ENCODE measurements around the gene RNASEH2B. TPM values are rescaled to one million over a fixed set of nuclear protein-coding genes. Genes with fewer than 3 reads are reported as not detected.

The RNASEH2B gene
- total and polyA plus RNA-seq, 9 of the 15 experiments (the other 6 are each of a cell fraction or from before 2014, with no cell fraction given): 26.3 to 109 (median 62.5) TPM

GRCh38 chr13:50909605-50910484, at the start of gene RNASEH2B (continued):
- TF ChIP-seq FOXK2 (conservative IDR thresholded peaks at IDR 0.05 in 1 of 2, IDR thresholded peaks at IDR 0.05 in 1 of 2; ENCODE audit: low read depth in 2 of 2) (peak in 1 of 2 experiments; percentile 67; a peak in 2 of 4 replicates), MAX (CRISPR knock-in tag; IDR thresholded peaks at IDR 0.05) (peak; percentile 68), POLR2H (tag; IDR thresholded peaks at IDR 0.05; ENCODE audit: low read depth) (peak; percentile 77), ARID2 (IDR thresholded peaks at IDR 0.05) (no peak), MNT (conservative IDR thresholded peaks at IDR 0.05) (peak in 1 of 2 experiments; percentile 93), NEUROD1 (IDR thresholded peaks at IDR 0.05; ENCODE audit: borderline replicate concordance, low read depth, low read length, partially characterized antibody) (peak; percentile 4), ETV5 (CRISPR knock-in tag; IDR thresholded peaks at IDR 0.05; ENCODE audit: low read depth) (0 out of 2 replicates have a peak, but pooled peaks have one; percentile 16), C11orf30 (IDR thresholded peaks at IDR 0.05; ENCODE audit: low read depth) (peak; percentile 42; the same call in 1 of the 2 replicates), BCOR (IDR thresholded peaks at IDR 0.05) (no peak), TOE1 (IDR thresholded peaks at IDR 0.05; ENCODE audit: borderline replicate concordance) (0 out of 2 replicates have a peak, but pooled peaks have one; percentile 12), TOE1 (CRISPR knock-in tag; IDR thresholded peaks at IDR 0.05; ENCODE audit: borderline replicate concordance, low read depth) (no peak), ZBTB12 (CRISPR knock-in tag; IDR thresholded peaks at IDR 0.05) (peak; percentile 67; the same call in 1 of the 2 replicates), ZNF830 (CRISPR knock-in tag; IDR thresholded peaks at IDR 0.05) (0 out of 2 replicates have a peak, but pooled peaks have one; percentile 58), MIER1 (IDR thresholded peaks at IDR 0.05; ENCODE audit: low read depth) (no peak), CEBPZ (IDR thresholded peaks at IDR 0.05; ENCODE audit: borderline replicate concordance, low read depth, low read length) (no peak), SPI1 (IDR thresholded peaks at IDR 0.05; ENCODE audit: borderline replicate concordance, low read depth, low read length) (0 out of 2 replicates have a peak, but pooled peaks have one; percentile 5)

Measured in K562 (cell line).